ENCODE results near the gene KDF1. TPM values are rescaled to one million over a fixed set of nuclear protein-coding genes. Genes with fewer than 3 reads are reported as not detected.

The KDF1 gene, protein sequence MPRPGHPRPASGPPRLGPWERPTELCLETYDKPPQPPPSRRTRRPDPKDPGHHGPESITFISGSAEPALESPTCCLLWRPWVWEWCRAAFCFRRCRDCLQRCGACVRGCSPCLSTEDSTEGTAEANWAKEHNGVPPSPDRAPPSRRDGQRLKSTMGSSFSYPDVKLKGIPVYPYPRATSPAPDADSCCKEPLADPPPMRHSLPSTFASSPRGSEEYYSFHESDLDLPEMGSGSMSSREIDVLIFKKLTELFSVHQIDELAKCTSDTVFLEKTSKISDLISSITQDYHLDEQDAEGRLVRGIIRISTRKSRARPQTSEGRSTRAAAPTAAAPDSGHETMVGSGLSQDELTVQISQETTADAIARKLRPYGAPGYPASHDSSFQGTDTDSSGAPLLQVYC
- 1 to 10 TPM in 1 of 3 donors, under 1 TPM in 1, not detected in 1; 0.29 to 1.3 TPM for polyA plus RNA-seq

DNA sequence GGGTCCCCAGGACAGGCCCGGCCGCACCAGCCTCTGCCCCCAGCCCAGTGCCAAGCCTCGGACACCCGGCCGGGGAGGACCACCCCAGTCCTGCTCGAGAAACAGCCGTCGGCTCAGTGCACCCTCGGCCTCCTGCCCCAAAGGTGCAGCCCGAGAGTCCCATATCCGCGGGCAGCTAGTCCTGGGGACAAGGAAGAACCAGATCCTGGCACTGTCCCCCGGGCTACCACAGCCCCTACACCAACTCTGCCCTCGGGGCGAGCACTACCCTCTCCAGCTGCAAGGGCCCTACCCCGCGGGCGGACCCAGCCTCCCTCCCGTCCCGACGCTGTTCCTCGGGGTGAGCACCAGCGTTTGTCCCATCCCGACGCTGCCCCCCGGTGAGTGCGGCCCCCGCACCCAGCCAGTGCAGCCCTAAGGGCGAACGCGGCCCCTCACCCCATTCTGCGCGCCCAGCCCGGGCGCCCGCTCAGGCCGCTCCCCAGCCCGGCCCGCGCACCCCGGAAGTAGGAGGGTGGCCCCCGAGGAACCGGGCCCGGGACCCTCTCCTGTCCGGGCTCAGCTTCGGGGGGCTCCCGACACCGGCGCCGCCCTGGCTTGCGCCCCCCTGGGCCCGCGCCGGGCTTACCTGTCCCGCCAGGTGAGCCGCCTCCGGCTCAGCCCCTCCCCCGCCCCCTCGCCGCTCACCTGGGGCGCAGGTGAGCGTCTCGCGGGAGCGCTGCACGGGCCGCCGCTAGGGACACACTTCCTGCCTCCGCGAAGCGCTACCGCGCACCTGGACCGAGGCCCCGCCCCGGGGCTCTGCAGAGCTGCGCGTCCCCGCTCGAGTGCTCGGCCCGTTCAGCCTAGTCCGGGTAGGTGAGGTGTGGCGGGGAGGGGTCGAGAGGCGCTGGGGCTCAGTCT, at the start of gene KDF1:
Gene KDF1, minus strand, starts transcription at position 747 of the 903 bp plus-strand sequence. CDS start 8,088 bp downstream, outside the sequence.
- Mint-ChIP-seq H3K36me3 (no peaks in the 10 kb centered on the region), H3K4me1 (peaks cover 7 to 11% of the 10 kb centered on the region in 2 donors), H3K27me3 (ENCODE audit: low read depth in 3 of 3) (peaks cover 6 to 35% (median 11%) of the 10 kb centered on the region in 3 donors), H3K9me3 (peaks cover 0 to 2% (median 0%) of the 10 kb centered on the region in 6 donors), H3K27ac (peak within 1 kb of the TSS in 2 of 6 donors; percentile 26 to 65), H3K4me3 (peak within 1 kb of the TSS; percentile 66 to 88 (median 80))
- peak in 2 of 3 donors; percentile 13 for DNase-seq

DNA sequence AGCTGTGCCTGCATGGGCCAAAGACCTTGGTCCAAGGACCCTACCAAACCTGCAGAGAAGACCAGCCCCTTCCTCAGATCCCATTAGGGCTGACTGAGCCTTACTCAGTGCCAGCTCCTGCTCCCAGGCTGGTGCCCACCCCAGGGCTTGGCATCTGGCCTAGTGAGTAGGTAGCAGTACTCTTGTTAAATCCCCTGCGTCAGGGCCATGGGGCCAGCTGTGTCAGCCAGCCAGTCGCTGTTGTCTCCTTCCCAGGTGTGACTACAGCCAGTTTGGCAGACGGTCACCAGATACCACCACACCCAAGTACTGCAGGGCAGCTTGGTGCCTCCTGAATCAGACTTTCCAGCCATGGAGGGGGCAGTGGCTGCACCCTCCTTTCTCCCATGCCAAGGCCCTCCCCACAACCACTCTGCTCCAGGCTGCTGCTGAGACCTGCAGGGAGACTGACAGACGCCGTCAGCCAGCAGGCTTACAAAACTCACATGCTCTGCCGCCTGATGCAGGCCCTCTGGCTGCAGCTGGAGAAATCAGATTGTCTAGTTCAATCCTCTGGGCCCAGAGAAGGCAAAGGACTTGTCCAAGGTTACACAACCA, 49.4 kb upstream of the KDF1 start:
- peaks cover 0 to 9% of the 10 kb centered on the region in 2 donors for H3K4me1 Mint-ChIP-seq
- H3K27me3 Mint-ChIP-seq (ENCODE audit: low read depth in 3 of 3): peaks cover 5 to 18% (median 10%) of the 10 kb centered on the region in 3 donors
- no peak overlapping the region for H3K27ac Mint-ChIP-seq
- H3K9me3 Mint-ChIP-seq: no peaks in the 10 kb centered on the region
- no peaks in the 10 kb centered on the region for H3K36me3 Mint-ChIP-seq
- no peak for DNase-seq
- no peak overlapping the region for H3K4me3 Mint-ChIP-seq

DNA sequence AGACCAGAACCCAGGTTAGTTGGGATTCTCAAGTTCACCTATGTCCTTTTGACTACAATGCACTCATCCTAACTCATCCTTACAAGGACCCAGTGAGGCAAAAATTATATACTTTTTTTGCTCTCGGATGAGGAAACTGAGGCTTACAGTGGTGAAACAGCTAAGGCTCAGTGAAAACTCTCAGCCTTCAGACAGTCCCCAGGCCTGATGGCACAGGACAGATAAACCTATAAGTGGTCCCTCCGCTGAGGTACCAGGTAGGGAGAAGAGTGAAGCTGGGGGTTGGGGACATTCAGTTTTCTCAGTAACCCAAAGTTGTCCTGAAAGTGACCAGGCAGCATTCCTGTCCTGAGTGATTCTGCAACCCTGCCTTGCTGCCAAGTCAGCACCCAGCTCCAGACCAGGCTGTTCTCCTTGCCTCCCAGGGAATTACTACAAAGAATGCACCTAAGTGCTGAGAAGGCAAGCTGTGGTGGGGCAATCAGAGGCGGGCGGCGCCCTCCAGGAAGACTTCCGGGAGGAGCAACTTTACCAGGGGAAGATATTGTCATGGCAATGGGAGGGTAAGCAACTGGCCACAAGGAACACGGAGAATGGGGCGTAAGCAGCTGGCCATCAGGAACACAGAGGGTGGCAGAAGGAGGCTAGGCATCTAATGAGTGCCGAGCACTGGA, 47.8 kb upstream of the KDF1 start:
- H3K27me3 Mint-ChIP-seq (ENCODE audit: low read depth in 3 of 3): peaks cover 5 to 14% (median 10%) of the 10 kb centered on the region in 3 donors
- no peaks in the 10 kb centered on the region for H3K36me3 Mint-ChIP-seq
- H3K9me3 Mint-ChIP-seq: no peaks in the 10 kb centered on the region
- H3K27ac Mint-ChIP-seq: no peak overlapping the region
- H3K4me1 Mint-ChIP-seq: peaks cover 0 to 7% of the 10 kb centered on the region in 2 donors
- H3K4me3 Mint-ChIP-seq: no peak overlapping the region
- no peak for DNase-seq

DNA sequence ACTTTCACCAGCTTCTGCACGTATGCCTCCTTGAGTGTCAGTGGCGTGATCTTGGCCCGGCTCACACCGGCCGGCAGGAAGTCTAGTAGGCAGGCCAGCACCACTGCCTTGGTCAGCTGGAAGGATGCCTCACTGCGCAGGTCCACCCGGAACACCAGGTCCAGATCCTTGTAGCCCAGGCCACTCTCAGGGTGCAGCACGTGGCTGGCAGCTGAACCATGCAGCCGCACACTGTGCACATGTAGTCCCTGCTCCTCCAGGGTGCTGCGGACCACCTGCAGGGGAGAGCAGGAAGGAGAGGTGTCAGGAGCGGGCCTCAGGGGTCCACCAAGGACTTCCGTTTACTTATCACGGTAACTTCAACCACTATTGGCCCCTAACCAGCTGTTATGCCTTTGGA, 46.4 kb upstream of the KDF1 start:
- Mint-ChIP-seq H3K27ac (no peak overlapping the region), H3K27me3 (ENCODE audit: low read depth in 3 of 3) (peaks cover 2 to 14% (median 5%) of the 10 kb centered on the region in 3 donors), H3K9me3 (no peaks in the 10 kb centered on the region), H3K4me3 (no peak overlapping the region), H3K4me1 (peaks cover 0 to 3% of the 10 kb centered on the region in 2 donors), H3K36me3 (no peaks in the 10 kb centered on the region)
- DNase-seq: no peak

DNA sequence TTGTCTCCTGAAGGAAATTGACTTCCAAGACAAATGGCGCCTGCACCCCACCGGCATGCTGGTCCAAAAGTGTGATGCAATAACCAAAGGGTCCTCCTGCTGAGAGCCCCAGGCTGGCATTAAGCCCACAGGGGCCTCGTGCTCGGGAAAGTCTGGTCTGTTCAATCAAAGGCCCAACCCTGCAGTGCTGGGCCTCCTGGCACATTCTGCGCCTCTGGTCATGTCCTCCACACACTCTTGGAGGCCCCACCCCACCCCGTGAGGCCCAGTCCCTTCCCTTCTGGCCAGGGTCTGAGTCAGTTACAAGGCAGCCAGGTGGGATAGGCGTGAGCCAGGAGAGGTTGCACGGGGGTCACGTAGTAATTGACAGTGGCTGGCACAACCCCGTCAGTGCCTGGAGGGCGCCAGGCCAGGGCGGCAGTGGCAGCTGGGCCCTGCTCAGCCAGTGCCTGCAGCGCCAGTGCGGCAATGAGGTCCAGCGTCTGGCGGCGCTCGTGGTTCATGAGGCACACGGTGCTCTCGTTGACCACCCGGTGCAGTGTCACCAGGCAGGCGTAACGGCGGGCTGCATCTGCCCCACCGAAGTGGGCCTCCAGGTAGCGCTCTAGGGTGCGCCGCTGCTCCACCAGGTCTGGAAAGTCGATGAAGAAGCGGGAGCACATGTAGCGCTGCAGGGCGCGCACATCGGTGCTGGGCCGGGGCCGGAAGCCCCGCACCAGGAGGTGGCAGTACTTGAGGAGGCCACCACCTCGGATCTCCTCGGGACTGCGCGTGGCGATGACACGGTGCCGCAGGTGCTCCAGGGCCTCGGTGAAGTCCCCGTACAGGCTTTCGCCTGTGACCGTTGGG, 45.6 kb upstream of the KDF1 start:
- no peaks in the 10 kb centered on the region for H3K36me3 Mint-ChIP-seq
- peaks cover 0 to 2% of the 10 kb centered on the region in 2 donors for H3K4me1 Mint-ChIP-seq
- H3K27me3 Mint-ChIP-seq (ENCODE audit: low read depth in 3 of 3): peaks cover 0 to 8% (median 2%) of the 10 kb centered on the region in 3 donors
- H3K4me3 Mint-ChIP-seq: no peak overlapping the region
- H3K9me3 Mint-ChIP-seq: no peaks in the 10 kb centered on the region
- DNase-seq: no peak
- no peak overlapping the region for H3K27ac Mint-ChIP-seq

DNA sequence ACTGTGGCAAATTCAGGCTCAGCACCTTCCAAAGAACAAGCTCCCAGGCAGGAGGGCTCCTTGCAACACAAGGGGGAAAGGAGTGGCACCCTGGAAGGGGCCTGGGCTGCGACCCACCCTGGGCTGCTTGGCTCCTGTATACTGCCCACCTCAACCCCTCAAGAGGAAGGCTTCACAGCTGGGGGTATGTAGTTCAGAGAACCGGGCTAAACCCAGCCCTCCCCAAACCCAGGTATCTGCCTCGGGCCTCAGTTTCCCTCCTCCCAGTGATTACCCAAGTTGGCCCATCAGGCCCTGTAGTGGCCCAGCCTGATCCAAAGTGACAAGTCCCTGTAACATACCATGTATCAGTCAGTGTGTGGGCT, 44.9 kb upstream of the KDF1 start:
- Mint-ChIP-seq H3K36me3 (no peaks in the 10 kb centered on the region), H3K4me1 (peaks cover 0 to 2% of the 10 kb centered on the region in 2 donors), H3K4me3 (no peak overlapping the region), H3K27me3 (ENCODE audit: low read depth in 3 of 3) (peaks cover 2 to 8% (median 2%) of the 10 kb centered on the region in 3 donors), H3K27ac (no peak overlapping the region), H3K9me3 (no peaks in the 10 kb centered on the region)
- no peak for DNase-seq

DNA sequence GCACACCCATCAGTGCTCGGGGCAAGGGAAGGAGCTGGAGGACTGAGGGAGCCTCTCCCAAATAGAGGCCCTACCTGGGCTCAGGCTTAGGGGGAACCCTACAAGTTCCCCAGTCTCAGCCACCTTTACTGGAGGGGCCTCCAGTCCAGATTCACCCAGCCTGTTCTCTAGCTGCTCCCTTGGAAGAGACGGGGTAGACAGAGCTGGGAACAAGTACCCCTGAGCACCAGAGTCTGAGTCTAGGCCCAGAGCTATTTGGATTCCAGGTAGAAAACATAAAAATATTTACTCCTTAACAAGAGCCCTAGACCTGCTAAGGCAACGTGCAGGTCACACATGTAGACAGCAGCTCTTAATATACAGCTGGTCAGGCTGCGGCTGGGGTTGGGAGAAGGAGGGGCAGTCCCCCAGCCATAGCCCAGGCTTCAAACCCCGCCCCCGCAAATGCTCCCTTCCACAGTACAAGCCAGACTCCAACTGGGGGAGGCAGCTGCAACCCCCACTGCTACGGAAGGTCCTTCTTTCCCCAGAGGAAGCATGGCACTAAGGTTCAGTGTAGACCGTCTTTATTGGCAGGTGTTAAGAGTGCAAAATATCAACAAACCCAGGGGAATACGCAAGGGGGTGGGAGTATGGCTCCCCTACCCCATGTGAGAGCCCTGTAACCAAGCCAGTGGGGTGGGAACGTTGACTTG, 44.4 kb upstream of the KDF1 start:
- H3K36me3 Mint-ChIP-seq: no peaks in the 10 kb centered on the region
- no peak overlapping the region for H3K27ac Mint-ChIP-seq
- no peak for DNase-seq
- H3K9me3 Mint-ChIP-seq: no peaks in the 10 kb centered on the region
- no peak overlapping the region for H3K4me3 Mint-ChIP-seq
- peaks cover 0 to 2% of the 10 kb centered on the region in 2 donors for H3K4me1 Mint-ChIP-seq
- H3K27me3 Mint-ChIP-seq (ENCODE audit: low read depth in 3 of 3): peaks cover 2 to 6% (median 2%) of the 10 kb centered on the region in 3 donors

DNA sequence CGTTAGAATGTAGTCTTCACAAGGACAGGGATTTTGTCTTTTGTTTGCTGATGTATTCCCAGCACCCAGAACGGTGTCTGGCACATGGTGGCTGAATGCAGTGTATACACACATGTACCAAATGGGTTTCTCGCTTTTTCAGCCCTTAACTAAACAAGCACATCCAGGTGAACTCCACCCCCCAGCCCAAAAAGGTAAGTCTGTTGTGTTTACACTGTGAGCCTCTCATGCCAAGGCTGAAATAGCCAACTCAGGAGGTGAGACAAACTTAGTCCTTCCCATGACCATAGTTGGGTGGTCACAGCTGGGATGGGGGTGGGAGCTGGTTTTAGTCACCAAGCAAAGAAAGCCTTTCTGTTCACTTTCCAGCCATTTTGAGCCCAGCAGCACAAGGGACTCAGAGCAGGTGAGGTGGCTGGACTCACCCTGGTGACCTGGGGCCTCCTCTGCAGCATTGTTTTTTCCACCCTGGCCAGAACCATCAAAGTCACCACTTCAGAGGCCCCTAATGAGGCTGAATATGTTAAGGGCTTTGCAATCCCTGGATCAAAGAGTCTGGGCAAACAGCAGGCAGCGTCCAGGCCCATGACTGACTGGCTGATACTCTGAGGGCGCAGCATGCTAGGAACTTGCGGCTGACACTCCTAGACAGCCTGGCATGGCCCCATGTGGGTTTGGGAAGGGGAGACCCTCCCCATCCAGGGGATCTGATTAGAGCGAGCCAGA, 43.6 kb upstream of the KDF1 start:
- Mint-ChIP-seq H3K36me3 (no peaks in the 10 kb centered on the region), H3K4me3 (no peak overlapping the region), H3K27me3 (ENCODE audit: low read depth in 3 of 3) (peaks cover 2 to 6% (median 2%) of the 10 kb centered on the region in 3 donors), H3K27ac (no peak overlapping the region), H3K9me3 (no peaks in the 10 kb centered on the region), H3K4me1 (peaks cover 0 to 2% of the 10 kb centered on the region in 2 donors)
- no peak for DNase-seq

DNA sequence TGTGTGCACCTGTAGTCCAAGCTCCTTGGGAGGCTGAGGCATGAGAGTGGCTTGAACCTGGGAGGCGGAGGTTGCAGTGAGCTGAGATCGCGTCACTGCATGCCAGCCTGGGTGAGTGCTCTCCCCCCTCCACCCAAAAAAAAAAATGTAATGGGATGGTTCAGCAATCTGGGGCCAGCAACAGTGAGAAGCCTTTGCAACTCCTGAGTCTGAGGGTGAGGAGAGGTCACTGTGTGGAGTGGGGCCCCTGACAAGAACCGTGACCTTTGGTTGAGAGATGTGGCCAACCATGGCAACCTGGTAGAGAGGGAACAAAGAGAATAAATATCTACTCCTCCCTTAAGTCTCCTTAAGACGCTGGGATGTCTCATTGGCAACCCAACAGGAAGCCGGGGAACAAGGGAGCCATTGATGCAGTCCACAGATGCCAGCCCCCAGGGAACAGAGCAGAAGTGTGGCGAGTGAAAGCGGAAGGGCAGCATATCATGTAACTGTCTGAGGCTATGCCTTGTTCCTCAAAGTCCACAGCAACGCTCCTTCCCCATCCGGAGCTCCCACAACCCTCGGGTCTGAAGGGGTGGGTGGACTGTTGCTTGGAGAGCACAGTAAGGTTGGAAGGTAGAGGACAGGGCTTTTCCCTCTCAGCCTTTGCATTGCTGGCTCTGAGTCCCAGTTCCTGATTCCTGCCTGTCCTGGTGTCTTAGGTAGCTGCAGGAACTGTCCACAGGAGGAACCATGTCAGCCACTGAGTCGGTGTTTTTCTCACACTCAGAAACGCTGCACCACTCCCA, 41.5 kb upstream of the KDF1 start:
- DNase-seq: peak in 1 of 3 donors; percentile 6
- H3K4me1 Mint-ChIP-seq: peaks cover 7% of the 10 kb centered on the region in 2 donors
- H3K4me3 Mint-ChIP-seq: no peak overlapping the region
- H3K9me3 Mint-ChIP-seq: no peaks in the 10 kb centered on the region
- peaks cover 0 to 3% (median 2%) of the 10 kb centered on the region in 3 donors for H3K27me3 Mint-ChIP-seq (ENCODE audit: low read depth in 3 of 3)
- H3K27ac Mint-ChIP-seq: peak overlapping the region in 1 of 6 donors; percentile 26
- no peaks in the 10 kb centered on the region for H3K36me3 Mint-ChIP-seq

DNA sequence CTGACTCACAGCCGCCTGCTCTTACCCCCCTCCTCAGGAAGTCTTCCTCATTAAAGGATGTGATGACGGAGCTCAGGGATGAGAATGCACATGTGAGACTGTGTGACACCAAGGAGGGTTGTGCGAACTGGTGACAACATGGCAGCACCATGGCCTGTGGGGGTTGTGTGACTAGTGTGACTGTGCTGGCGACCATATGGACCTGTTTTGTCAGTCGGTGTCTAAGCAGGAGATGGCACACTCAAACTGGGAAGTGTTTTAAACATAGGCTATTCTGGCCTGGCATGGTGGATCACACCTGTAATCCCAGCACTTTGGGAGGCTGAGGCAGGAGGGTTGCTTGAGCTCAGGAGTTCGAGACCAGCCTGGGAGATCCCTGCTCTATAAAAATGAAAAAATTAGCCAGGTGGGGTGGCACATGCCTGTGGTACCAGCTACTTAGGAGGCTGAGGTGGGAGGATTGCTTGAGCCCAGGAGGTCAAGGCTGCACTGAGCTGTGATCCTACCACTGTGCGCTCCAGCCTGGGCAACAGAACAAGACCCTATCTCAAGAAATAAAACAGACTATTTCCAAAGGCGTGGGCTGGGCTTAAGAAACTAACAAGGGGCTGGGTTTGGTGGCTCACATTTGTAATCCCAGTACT, 40.7 kb upstream of the KDF1 start:
- peaks cover 7% of the 10 kb centered on the region in 2 donors for H3K4me1 Mint-ChIP-seq
- peaks cover 3 to 5% (median 4%) of the 10 kb centered on the region in 3 donors for H3K27me3 Mint-ChIP-seq (ENCODE audit: low read depth in 3 of 3)
- H3K27ac Mint-ChIP-seq: no peak overlapping the region
- no peaks in the 10 kb centered on the region for H3K36me3 Mint-ChIP-seq
- H3K4me3 Mint-ChIP-seq: no peak overlapping the region
- H3K9me3 Mint-ChIP-seq: no peaks in the 10 kb centered on the region
- DNase-seq: no peak
